CD4-positive, alpha-beta T cell (primary cell): Measurements from ENCODE around the gene FAM78A. TPM values are rescaled to one million over a fixed set of nuclear protein-coding genes. Genes with fewer than 3 reads are reported as not detected.

Source experiments
- ATAC-seq: fragments of 200-7000 bp; cut with Tn5 transposase; one replicate; pipeline ENCODE4 v1.10.0; 2022; ENCODE audit warnings: mild to moderate bottlenecking; ENCODE audit not compliant: poor library complexity
- CTCF ChIA-PET: fragments of 350-600 bp; sonication (Branson Sonifier 250); formaldehyde crosslinking; loops from one replicate; lab custom pipeline; 2021; ENCODE audit warnings: antibody characterized with exemption, inconsistent platforms; lab: Charles Lee
- POLR2A ChIA-PET: fragments of 350-600 bp; sonication (Branson Sonifier 250); formaldehyde crosslinking; loops from one replicate; lab custom pipeline; 2021; ENCODE audit warnings: antibody characterized with exemption, inconsistent platforms; lab: Charles Lee
- DNase-seq, 14 experiments: peaks; one replicate each; pipeline ENCODE4 v3.0.0-alpha.2; 2013 to 2020; ENCODE audit warnings: mixed read lengths in 2 of 14
- H3K27ac ChIP-seq, 2 donors: one replicate each; pipeline versions ENCODE4 v1.5.1 to v1.7.0; 2013; ENCODE audit warnings: low read length in 2 of 2, low read depth in 1 of 2, mild to moderate bottlenecking in 1 of 2
- H3K27me3 ChIP-seq, 2 experiments: 1 replicate in 1 of 2; 2 replicates in 1 of 2; pipeline versions ENCODE4 v1.6.1 to v1.7.0; 2013; ENCODE audit warnings: low read length in 2 of 2, control low read depth in 1 of 2, mild to moderate bottlenecking in 1 of 2, moderate library complexity in 1 of 2; ENCODE audit not compliant: insufficient read depth in 2 of 2, control insufficient read depth in 1 of 2
- H3K36me3 ChIP-seq: one replicate; pipeline ENCODE4 v1.6.1; 2013; ENCODE audit warnings: low read length, control low read depth; ENCODE audit not compliant: insufficient read depth
- H3K4me1 ChIP-seq: one replicate; pipeline ENCODE4 v1.6.1; 2013; ENCODE audit warnings: low read length, control low read depth; ENCODE audit not compliant: insufficient read depth
- H3K4me3 ChIP-seq: one replicate; pipeline ENCODE4 v1.5.1; 2013; ENCODE audit warnings: mild to moderate bottlenecking, low read length, moderate library complexity
- H3K9me3 ChIP-seq, 2 experiments: 1 replicate in 1 of 2; 2 replicates in 1 of 2; pipeline versions ENCODE4 v1.6.1 to v1.7.0; 2013; ENCODE audit warnings: low read length in 2 of 2, mild to moderate bottlenecking in 2 of 2, control low read depth in 1 of 2, moderate library complexity in 1 of 2; ENCODE audit not compliant: control insufficient read depth in 1 of 2, insufficient read depth in 1 of 2
- H3K27ac Mint-ChIP-seq: one replicate; pipeline ENCODE4 v1.8.0; 2020; ENCODE audit warnings: mixed read lengths
- H3K27me3 Mint-ChIP-seq: one replicate; pipeline ENCODE4 v1.8.0; 2021; ENCODE audit warnings: mixed read lengths
- H3K36me3 Mint-ChIP-seq: one replicate; pipeline ENCODE4 v1.8.0; 2021; ENCODE audit warnings: low read depth, mixed read lengths
- H3K4me1 Mint-ChIP-seq: one replicate; pipeline ENCODE4 v1.8.0; 2021; ENCODE audit warnings: low read depth, mixed read lengths
- H3K4me3 Mint-ChIP-seq: one replicate; pipeline ENCODE4 v1.8.0; 2020; ENCODE audit warnings: mild to moderate bottlenecking, mixed read lengths
- H3K9me3 Mint-ChIP-seq: one replicate; pipeline ENCODE4 v1.8.0; 2020; ENCODE audit warnings: mixed read lengths
- CTCF ChIP-seq: fragments of 200-600 bp; IDR thresholded peaks from one replicate; pipeline ENCODE4 v1.8.0; 2022; ENCODE audit warnings: antibody characterized with exemption, mild to moderate bottlenecking
- intact Hi-C, 2 experiments: fragments of 100-400 bp; cut with DNase I in 1 of 2; cut with micrococcal nuclease in 1 of 2; formaldehyde crosslinking; loops; one replicate each; pipeline versions ENCODE4 v1.15.1 to v1.9.0; 2023 to 2025; cut with DNase I, micrococcal nuclease
- total RNA-seq, 174 experiments: library from RNA in 2 of 174; stranded (reverse) in 2 of 174; gene quantifications; one replicate each; pipeline ENCODE4 v1.2.3 and lab custom pipeline; 2021 to 2026

Gene FAM78A
- total RNA-seq, 2 experiments from 2014 or later: 62.4 to 62.7 TPM

DNA sequence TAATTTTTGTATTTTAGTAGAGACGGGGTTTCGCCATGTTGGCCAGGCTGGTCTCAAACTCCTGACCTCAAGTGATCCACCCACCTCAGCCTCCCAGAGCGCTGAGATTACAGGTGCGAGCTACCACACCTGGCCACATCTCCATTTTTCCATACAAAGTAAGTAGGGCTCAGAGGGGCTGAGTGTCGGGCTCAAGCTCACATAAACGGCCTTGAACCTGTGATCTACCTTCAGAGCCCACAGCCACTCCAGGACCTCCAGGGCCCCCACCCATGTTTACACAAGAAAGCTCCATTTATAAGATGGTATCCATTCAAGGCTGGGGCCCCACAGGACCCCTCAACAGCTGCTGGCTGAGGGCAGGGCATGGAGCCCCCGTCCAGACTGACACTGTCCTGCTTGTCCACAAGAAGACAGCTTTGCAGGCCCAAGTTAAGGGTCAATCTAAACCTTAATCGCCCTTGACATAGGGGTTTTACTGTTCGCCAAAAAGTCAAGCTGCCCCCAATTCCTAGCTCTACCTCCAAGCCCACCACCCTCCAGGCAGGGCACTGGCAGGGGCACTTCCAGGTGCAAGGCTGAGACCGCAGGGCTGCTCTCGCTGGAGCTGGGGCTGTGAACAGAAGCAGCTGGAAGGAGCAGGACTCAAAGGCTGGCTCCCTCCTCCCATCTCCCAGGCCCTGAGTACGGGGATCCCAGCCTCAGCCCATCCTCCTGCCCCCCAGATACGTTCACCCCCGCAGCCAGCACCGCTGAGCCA, 18.9 kb downstream of the FAM78A start:
- CTCF ChIA-PET: interaction anchor here (1.6 to 2.4 kb wide), 4 partner anchors 13 to 79 kb away, joined by 3 to 18 read pairs (median 6); no protein-coding TSS in a partner anchor
- Mint-ChIP-seq H3K27me3 (no peaks in the 10 kb centered on the region), H3K4me1 (peaks cover 68% of the 10 kb centered on the region), H3K4me3 (peak overlapping the region; percentile 82), H3K27ac (peak overlapping the region; percentile 98), H3K36me3 (peaks cover 52% of the 10 kb centered on the region), H3K9me3 (no peaks in the 10 kb centered on the region)
- no peak for TF ChIP-seq CTCF
- H3K9me3 ChIP-seq: no peaks in the 10 kb centered on the region
- H3K36me3 ChIP-seq: peaks cover 45% of the 10 kb centered on the region
- POLR2A ChIA-PET: interaction anchor here (1.5 to 18.0 kb wide), 8 partner anchors 13 to 149 kb away, joined by 5 to 738 read pairs (median 9); partner anchors contain the start of genes FAM78A, NUP214 and PLPP7
- no peak overlapping the region for H3K4me3 ChIP-seq
- H3K4me1 ChIP-seq: peaks cover 100% of the 10 kb centered on the region
- no peak for ATAC-seq
- DNase-seq: peak in 2 of 14 experiments; percentile 3 to 5
- no peaks in the 10 kb centered on the region for H3K27me3 ChIP-seq
- intact Hi-C loops: loop anchor here in 1 of 2 experiments (2.0 kb wide), 1 partner anchor 17 kb away; no protein-coding TSS in a partner anchor
- H3K27ac ChIP-seq: peak overlapping the region; percentile 63 to 91

- intact Hi-C loops: loop anchor here in 1 of 2 experiments (1.0 to 2.0 kb wide), 3 partner anchors 14 to 19 kb away; no protein-coding TSS in a partner anchor
Measured at GRCh38 chr9:131255676-131256197, 20.6 kb downstream of the FAM78A start.

More at GRCh38 chr9:131255676-131256197, 20.6 kb downstream of the FAM78A start:
- Mint-ChIP-seq H3K4me3 (peak overlapping the region; percentile 90), H3K27me3 (no peaks in the 10 kb centered on the region), H3K4me1 (peaks cover 61% of the 10 kb centered on the region), H3K27ac (peak overlapping the region; percentile 98), H3K36me3 (peaks cover 35% of the 10 kb centered on the region), H3K9me3 (no peaks in the 10 kb centered on the region)
- TF ChIP-seq CTCF: no peak
- DNase-seq: peak in 1 of 14 experiments; percentile 39
- H3K36me3 ChIP-seq: peaks cover 31% of the 10 kb centered on the region
- peak overlapping the region; percentile 52 for H3K4me3 ChIP-seq
- H3K9me3 ChIP-seq: no peaks in the 10 kb centered on the region
- no peak for ATAC-seq
- POLR2A ChIA-PET: interaction anchor here (0.6 to 18.0 kb wide), 23 partner anchors 10 to 1099 kb away, joined by 3 to 738 read pairs (median 5); partner anchors contain the start of genes FAM78A, NUP214, PLPP7 and SETX
- peaks cover 100% of the 10 kb centered on the region for H3K4me1 ChIP-seq
- H3K27ac ChIP-seq: peak overlapping the region; percentile 81 to 91
- CTCF ChIA-PET: interaction anchor here (0.8 to 2.4 kb wide), 8 partner anchors 15 to 80 kb away, joined by 3 to 18 read pairs (median 4); partner anchors contain the start of gene FAM78A
- no peaks in the 10 kb centered on the region for H3K27me3 ChIP-seq
